Endothelial cell of umbilical vein (primary cell): ENCODE data around the gene SLC35B2. TPM values are rescaled to one million over a fixed set of nuclear protein-coding genes. Genes with fewer than 3 reads are reported as not detected.

Experiments used
- Bru-seq: library from RNA; stranded (reverse); fragments of 400-500 nt; gene quantifications from one replicate; lab custom pipeline; 2021; lab: Mats Ljungman, UMichigan
- BruChase-seq, 2 experiments: library from RNA; stranded (reverse); fragments of 400-500 nt; gene quantifications; one replicate each; lab custom pipeline; 2021; lab: Mats Ljungman, UMichigan
- BruUV-seq: library from RNA; stranded (reverse); fragments of 400-500 nt; replicated peaks from 2 replicates; lab custom pipeline; 2021; lab: Mats Ljungman, UMichigan
- CTCF ChIA-PET: fragments of 300-600, 350-600 bp; sonication (Branson Sonifier 250); formaldehyde crosslinking; loops from one replicate; lab custom pipeline; 2021; ENCODE audit warnings: antibody characterized with exemption, inconsistent platforms; lab: Charles Lee
- POLR2A ChIA-PET: fragments of 300-600, 350-600 bp; sonication (Branson Sonifier 250); formaldehyde crosslinking; loops from one replicate; lab custom pipeline; 2021; ENCODE audit warnings: antibody characterized with exemption, inconsistent platforms; lab: Charles Lee
- DNase-seq: peaks from one replicate; pipeline ENCODE4 v3.0.0-alpha.2; 2011; ENCODE audit warnings: low read depth, low spot score
- FAIRE-seq: peaks from 2 replicates; lab custom pipeline; 2011; peaks lifted over from hg19 to GRCh38; lab: Jason Lieb, UNC
- H2AFZ ChIP-seq: 2 replicates; pipeline ENCODE4 v1.6.0; 2012; ENCODE audit warnings: low read depth, low read length, control low read depth, inconsistent platforms
- H3K27ac ChIP-seq: 2 replicates; pipeline ENCODE4 v1.5.1; 2011; ENCODE audit warnings: low read depth, mild to moderate bottlenecking, control low read depth, low read length, moderate library complexity; ENCODE audit not compliant: insufficient read depth
- H3K27me3 ChIP-seq, 2 experiments: 2 replicates each; pipeline versions ENCODE4 v1.6.0 to v1.6.1; 2011; ENCODE audit warnings: low read length in 2 of 2, mixed read lengths in 1 of 2; ENCODE audit not compliant: control insufficient read depth in 2 of 2, insufficient read depth in 2 of 2
- H3K36me3 ChIP-seq, 2 experiments: 2 replicates in 1 of 2; 3 replicates in 1 of 2; pipeline ENCODE4 v1.5.1; 2011; ENCODE audit warnings: low read length in 2 of 2, mild to moderate bottlenecking in 1 of 2, moderate library complexity in 1 of 2; ENCODE audit not compliant: control insufficient read depth in 2 of 2, insufficient read depth in 2 of 2; ENCODE audit errors: extremely low read depth in 1 of 2
- H3K4me1 ChIP-seq: 3 replicates; pipeline ENCODE4 v1.5.1; 2011; ENCODE audit warnings: mild to moderate bottlenecking, low read length; ENCODE audit not compliant: control insufficient read depth, insufficient read depth; ENCODE audit errors: extremely low read depth
- H3K4me2 ChIP-seq: 2 replicates; pipeline ENCODE4 v1.6.1; 2011; ENCODE audit warnings: low read length, control low read depth, mixed read lengths; ENCODE audit not compliant: insufficient read depth
- H3K4me3 ChIP-seq, 3 experiments: fragments of 200-600 bp in 1 of 3; sonication (generic), shearing (Covaris generic) in 1 of 3; replicated peaks in 1 of 3; 2 replicates each; pipeline ENCODE4 v1.5.1; 2011 to 2016; ENCODE audit warnings: control low read depth in 3 of 3, low read length in 3 of 3, mild to moderate bottlenecking in 2 of 3, inconsistent platforms in 1 of 3, low read depth in 1 of 3, moderate library complexity in 1 of 3; ENCODE audit not compliant: insufficient read depth in 1 of 3
- H3K79me2 ChIP-seq: 2 replicates; pipeline ENCODE4 v1.6.0; 2012; ENCODE audit warnings: low read length, inconsistent platforms; ENCODE audit not compliant: control insufficient read depth, insufficient read depth
- H3K9ac ChIP-seq: replicated peaks from 2 replicates; pipeline ENCODE3; 2011; ENCODE audit warnings: low read length, control low read depth; ENCODE audit not compliant: insufficient read depth; ENCODE audit errors: extremely low read depth
- H3K9me1 ChIP-seq: replicated peaks from 3 replicates; pipeline ENCODE4 v1.6.0; 2011; ENCODE audit warnings: mild to moderate bottlenecking, low read length; ENCODE audit not compliant: control insufficient read depth, insufficient read depth; ENCODE audit errors: extremely low read depth
- H3K9me3 ChIP-seq: replicated peaks from 2 replicates; pipeline ENCODE4 v1.5.1; 2012; ENCODE audit warnings: low read length, inconsistent platforms; ENCODE audit not compliant: control insufficient read depth, insufficient read depth
- H4K20me1 ChIP-seq: replicated peaks from 2 replicates; pipeline ENCODE3; 2011; ENCODE audit warnings: mild to moderate bottlenecking, low read length; ENCODE audit not compliant: control insufficient read depth, insufficient read depth; ENCODE audit errors: extremely low read depth
- CTCF ChIP-seq, 2 donors: IDR thresholded peaks; 1 replicate in 1 of 2; 2 replicates in 1 of 2; pipeline ENCODE4 v1.5.1; 2011; ENCODE audit warnings: low read length in 2 of 2, mild to moderate bottlenecking in 2 of 2, moderate library complexity in 2 of 2, control low read depth in 1 of 2, inconsistent platforms in 1 of 2, low read depth in 1 of 2; ENCODE audit not compliant: insufficient read depth in 1 of 2; ENCODE audit errors: extremely low read depth in 1 of 2
- FOS ChIP-seq: IDR thresholded peaks from 2 replicates; pipeline ENCODE4 v1.6.1; 2011; ENCODE audit warnings: mild to moderate bottlenecking, low read length, moderate library complexity, borderline replicate concordance; ENCODE audit not compliant: insufficient read depth
- MAX ChIP-seq: IDR thresholded peaks from 2 replicates; pipeline ENCODE4 v1.6.1; 2011; ENCODE audit not compliant: insufficient read depth, insufficient read length
- MYC ChIP-seq: IDR thresholded peaks from one replicate; pipeline ENCODE4 v1.6.1; 2011; ENCODE audit warnings: mild to moderate bottlenecking, low read depth, low read length
- POLR2A ChIP-seq: IDR thresholded peaks from 2 replicates; pipeline ENCODE4 v1.6.1; 2012; ENCODE audit warnings: low read depth, mild to moderate bottlenecking, control low read depth, low read length
- POLR2AphosphoS5 ChIP-seq: IDR thresholded peaks from 2 replicates; pipeline ENCODE4 v1.6.1; 2012; ENCODE audit warnings: low read depth, mild to moderate bottlenecking, control low read depth, low read length, moderate library complexity; ENCODE audit not compliant: insufficient read depth
- dilution Hi-C: fragments of 300-500 bp; cut with MboI; formaldehyde crosslinking; loops from one replicate; pipeline ENCODE4 v1.15.0; 2019; ENCODE audit warnings: low sequenced_read_pairs; ENCODE audit not compliant: extremely low pct_ligation_motif_present
- intact Hi-C: fragments of 100-400 bp; cut with micrococcal nuclease; formaldehyde crosslinking; loops from one replicate; pipeline ENCODE4 v1.10.0; 2022
- long read RNA-seq: library from polyadenylated mRNA; stranded (forward); transcript quantifications from one replicate; pipeline ENCODE4 v2.0.0, GENCODE V29; 2021
- polyA minus RNA-seq, 3 experiments: library from RNA; depleted of rRNA, polyadenylated mRNA; stranded (reverse); fragments of >200 nt; gene quantifications; 1 replicate in 1 of 3; 2 replicates in 2 of 3; pipeline ENCODE4 v1.2.3, GENCODE V29; 2011
- polyA plus RNA-seq, 4 experiments: library from polyadenylated mRNA; depleted of rRNA in 3 of 4; stranded (reverse) in 3 of 4; unstranded in 1 of 4; fragments of >200 nt; gene quantifications; 2 replicates each; pipeline versions ENCODE4 v1.2.1 to v1.2.3, GENCODE V29; 2011 to 2012; ENCODE audit warnings: missing spikeins in 1 of 4
- total RNA-seq: library from RNA; stranded (reverse); gene quantifications from 2 replicates; pipeline ENCODE4 v1.2.3, GENCODE V29; 2021

Gene SLC35B2
- total RNA-seq (53.4 and 53.9 TPM in 2 replicates), polyA plus RNA-seq (112 and 148 TPM in 2 replicates), polyA minus RNA-seq (78.2 and 84.1 TPM in 2 replicates), Bru-seq, nascent RNA (percentile 70 among the genes with signal in this experiment), BruChase-seq, experiment 1, labeled RNA remaining after a 6-hour chase (percentile 94 among the genes with signal in this experiment), BruChase-seq, experiment 2, labeled RNA remaining after a 2-hour chase (percentile 85 among the genes with signal in this experiment)
- 76.0 and 79.0 TPM in 2 replicates for polyA plus RNA-seq (2011; cell fraction: cytosol; rRNA removed)
- polyA plus RNA-seq (2011; cell fraction: nucleus; rRNA removed) = 74.2 and 86.3 TPM in 2 replicates
- polyA plus RNA-seq (2012) = 52.5 and 55.0 TPM in 2 replicates
- 35.8 TPM for polyA minus RNA-seq (2011; cell fraction: cytosol; rRNA and poly(A)+ RNA removed)
- polyA minus RNA-seq (2011; cell fraction: nucleus; rRNA and poly(A)+ RNA removed) = 14.9 and 16.5 TPM in 2 replicates
- long read RNA-seq, transcript SLC35B2-202 (4 exons, 2,043 nt) = major isoform, 180 of 194 reads
- long read RNA-seq, partial matches to known transcripts = 7 of 194 reads
- long read RNA-seq, other reads (novel, unspliced or antisense) = 3 of 194 reads

GRCh38 chr6:44257025-44257752 lies at the start of gene SLC35B2:
Gene SLC35B2 (minus strand): TSS chr6:44257528. CDS start chr6:44257410, 118 bp downstream.
- H3K79me2 ChIP-seq = peaks cover 30% of the 10 kb centered on the region
- H3K36me3 ChIP-seq = peaks cover 19 to 45% of the 10 kb centered on the region in 2 experiments
- peak within 1 kb of the TSS; percentile 69 for H3K9ac ChIP-seq
- H3K9me3 ChIP-seq = no peaks in the 10 kb centered on the region
- H2AFZ ChIP-seq = peak within 1 kb of the TSS; percentile 56
- peak within 1 kb of the TSS; percentile 63 for H3K4me2 ChIP-seq
- DNase-seq (peak; percentile 76), FAIRE-seq (peak; percentile 73)
- peak within 1 kb of the TSS; percentile 49 for H3K27ac ChIP-seq
- peak within 1 kb of the TSS; percentile 67 to 89 (median 74) for H3K4me3 ChIP-seq
- dilution Hi-C loops (no loop called here), intact Hi-C loops (loop anchor here (1.0 to 2.0 kb wide), 2 partner anchors 36 to 85 kb away; no protein-coding TSS in a partner anchor)
- CTCF ChIA-PET = interaction anchor here (0.8 to 3.3 kb wide), 20 partner anchors 10 to 160 kb away, joined by 3 to 38 read pairs (median 4); partner anchors contain the start of gene HSP90AB1
- no TSS peak for BruUV-seq
- no peaks in the 10 kb centered on the region for H3K9me1 ChIP-seq
- no peaks in the 10 kb centered on the region for H3K27me3 ChIP-seq
- POLR2A ChIA-PET = interaction anchor here (0.6 to 2.9 kb wide), 5 partner anchors 10 to 161 kb away, joined by 3 to 49 read pairs (median 4); partner anchors contain the start of genes HSP90AB1 and TMEM63B
- no peaks in the 10 kb centered on the region for H4K20me1 ChIP-seq
- TF ChIP-seq MAX (peak; percentile 84), POLR2A (peak; percentile 79), POLR2AphosphoS5 (peak; percentile 88), MYC (no peak), CTCF (IDR thresholded peaks at IDR 0.05; ENCODE audit: extremely low read depth in 1 of 2, insufficient read depth in 1 of 2, low read depth in 1 of 2, low read length in 2 of 2) (peak; percentile 65 to 66), FOS (no peak)
- peaks cover 14% of the 10 kb centered on the region for H3K4me1 ChIP-seq
